ENCODE results near the gene PBX3.

DNA sequence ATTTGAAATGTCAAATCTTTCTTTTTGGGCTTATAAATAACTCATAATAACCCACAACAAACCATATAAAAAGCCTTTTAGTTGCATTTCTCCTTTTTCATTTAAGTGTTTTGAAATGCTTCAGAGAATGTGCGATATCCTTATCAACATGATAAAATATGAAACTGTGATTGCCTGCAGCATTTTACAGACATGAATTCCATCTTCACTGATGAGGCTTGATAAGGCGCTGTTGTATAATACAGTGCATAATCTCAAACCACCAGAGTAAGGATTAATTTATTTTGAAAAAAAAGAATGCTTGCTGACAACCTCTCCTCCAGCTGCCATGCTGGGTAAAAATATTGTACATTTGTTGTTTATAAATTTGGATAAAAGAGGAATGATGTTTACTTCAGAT lies 216.8 kb downstream of the PBX3 start:
- TF ChIP-seq, protein P1, sequence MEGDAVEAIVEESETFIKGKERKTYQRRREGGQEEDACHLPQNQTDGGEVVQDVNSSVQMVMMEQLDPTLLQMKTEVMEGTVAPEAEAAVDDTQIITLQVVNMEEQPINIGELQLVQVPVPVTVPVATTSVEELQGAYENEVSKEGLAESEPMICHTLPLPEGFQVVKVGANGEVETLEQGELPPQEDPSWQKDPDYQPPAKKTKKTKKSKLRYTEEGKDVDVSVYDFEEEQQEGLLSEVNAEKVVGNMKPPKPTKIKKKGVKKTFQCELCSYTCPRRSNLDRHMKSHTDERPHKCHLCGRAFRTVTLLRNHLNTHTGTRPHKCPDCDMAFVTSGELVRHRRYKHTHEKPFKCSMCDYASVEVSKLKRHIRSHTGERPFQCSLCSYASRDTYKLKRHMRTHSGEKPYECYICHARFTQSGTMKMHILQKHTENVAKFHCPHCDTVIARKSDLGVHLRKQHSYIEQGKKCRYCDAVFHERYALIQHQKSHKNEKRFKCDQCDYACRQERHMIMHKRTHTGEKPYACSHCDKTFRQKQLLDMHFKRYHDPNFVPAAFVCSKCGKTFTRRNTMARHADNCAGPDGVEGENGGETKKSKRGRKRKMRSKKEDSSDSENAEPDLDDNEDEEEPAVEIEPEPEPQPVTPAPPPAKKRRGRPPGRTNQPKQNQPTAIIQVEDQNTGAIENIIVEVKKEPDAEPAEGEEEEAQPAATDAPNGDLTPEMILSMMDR (IDR thresholded peaks at IDR 0.05 in 8 of 11, conservative IDR thresholded peaks at IDR 0.05 in 3 of 11), result no peak
- TF ChIP-seq POLR2A (IDR thresholded peaks at IDR 0.05) (no peak), POLR2AphosphoS5 (IDR thresholded peaks at IDR 0.05) (no peak)
